Coronary artery (tissue), 2 donors: Measurements from ENCODE around the gene HOOK1.
"Not testable (repeated sequence)": the region's sequence is repeated elsewhere in the genome, so short reads cannot be mapped to it uniquely, and the experiment has no call there.

Experiments used
- DNase-seq: peaks from one replicate; pipeline ENCODE4 v3.0.0-alpha.2; 2017; ENCODE audit warnings: low spot score
- H3K27ac ChIP-seq, 2 donors: fragments of 200-600 bp; sonication (generic); one replicate each; pipeline ENCODE4 v1.5.1; 2016 to 2019
- H3K4me3 ChIP-seq: fragments of 200-600 bp; sonication (generic); 2 replicates; pipeline ENCODE4 v1.5.1; 2016; ENCODE audit warnings: mild to moderate bottlenecking, moderate library complexity
- TF ChIP-seq, protein P1 (sequence below): fragments of 200-600 bp; sonication (generic); IDR thresholded peaks from one replicate; pipeline ENCODE4 v1.5.1; 2019; ENCODE audit warnings: antibody characterized with exemption

The HOOK1 gene

DNA sequence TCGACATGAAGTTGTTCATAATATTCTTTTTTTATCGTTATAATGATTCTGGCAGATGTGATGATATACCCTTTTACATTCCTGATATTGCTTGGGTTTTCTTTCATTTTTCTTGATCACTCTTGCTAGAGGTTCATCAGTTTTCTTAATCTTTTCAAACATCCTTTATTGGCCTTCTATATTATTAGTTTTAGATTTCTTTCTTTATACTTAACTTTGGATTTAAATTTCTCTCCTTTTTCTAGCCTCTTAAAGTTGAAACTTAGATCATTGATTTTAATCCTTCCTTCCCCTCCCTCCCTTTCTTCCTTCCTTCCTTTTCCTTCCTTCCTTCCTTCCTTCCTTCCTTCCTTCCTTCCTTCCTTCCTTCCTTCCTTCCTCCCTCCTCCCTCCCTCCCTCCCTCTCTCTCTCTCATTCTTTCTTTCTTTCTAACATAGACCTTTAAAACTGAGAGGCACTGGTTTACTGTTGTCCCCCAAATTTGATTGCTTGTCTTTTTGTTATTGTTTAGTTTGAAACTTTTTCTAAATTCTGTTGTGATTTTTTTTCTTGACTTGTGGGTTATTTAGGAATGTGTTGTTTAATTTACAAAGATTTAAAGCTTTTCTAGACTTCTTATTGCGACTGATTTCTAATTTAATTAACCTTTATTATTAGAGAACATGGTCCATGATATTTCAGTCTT, 31.6 kb downstream of the HOOK1 start:
- H3K27ac ChIP-seq, result no peak overlapping the region
- H3K4me3 ChIP-seq, result no peak overlapping the region
- TF ChIP-seq, protein P1, sequence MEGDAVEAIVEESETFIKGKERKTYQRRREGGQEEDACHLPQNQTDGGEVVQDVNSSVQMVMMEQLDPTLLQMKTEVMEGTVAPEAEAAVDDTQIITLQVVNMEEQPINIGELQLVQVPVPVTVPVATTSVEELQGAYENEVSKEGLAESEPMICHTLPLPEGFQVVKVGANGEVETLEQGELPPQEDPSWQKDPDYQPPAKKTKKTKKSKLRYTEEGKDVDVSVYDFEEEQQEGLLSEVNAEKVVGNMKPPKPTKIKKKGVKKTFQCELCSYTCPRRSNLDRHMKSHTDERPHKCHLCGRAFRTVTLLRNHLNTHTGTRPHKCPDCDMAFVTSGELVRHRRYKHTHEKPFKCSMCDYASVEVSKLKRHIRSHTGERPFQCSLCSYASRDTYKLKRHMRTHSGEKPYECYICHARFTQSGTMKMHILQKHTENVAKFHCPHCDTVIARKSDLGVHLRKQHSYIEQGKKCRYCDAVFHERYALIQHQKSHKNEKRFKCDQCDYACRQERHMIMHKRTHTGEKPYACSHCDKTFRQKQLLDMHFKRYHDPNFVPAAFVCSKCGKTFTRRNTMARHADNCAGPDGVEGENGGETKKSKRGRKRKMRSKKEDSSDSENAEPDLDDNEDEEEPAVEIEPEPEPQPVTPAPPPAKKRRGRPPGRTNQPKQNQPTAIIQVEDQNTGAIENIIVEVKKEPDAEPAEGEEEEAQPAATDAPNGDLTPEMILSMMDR, result no peak
- DNase-seq, result no peak

DNA sequence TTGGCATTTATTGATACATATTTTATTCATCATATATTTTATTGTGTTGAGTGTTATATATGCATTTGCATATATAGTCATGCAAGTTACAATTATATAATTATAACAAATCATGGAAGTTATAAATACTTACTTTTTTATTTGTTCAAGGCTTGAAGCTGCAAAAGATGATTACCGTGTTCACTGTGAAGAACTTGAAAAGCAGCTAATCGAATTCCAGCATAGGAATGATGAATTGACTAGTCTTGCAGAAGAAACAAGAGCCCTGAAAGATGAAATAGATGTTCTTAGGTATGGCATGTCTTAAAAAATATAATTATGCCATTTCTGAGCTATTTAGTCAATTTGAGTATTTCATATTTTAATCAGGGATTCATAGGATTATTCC, 32.1 kb downstream of the HOOK1 start:
- Histone ChIP-seq H3K27ac (no peak overlapping the region), H3K4me3 (no peak overlapping the region)
- TF ChIP-seq, protein P1, result no peak
- DNase-seq, result no peak

DNA sequence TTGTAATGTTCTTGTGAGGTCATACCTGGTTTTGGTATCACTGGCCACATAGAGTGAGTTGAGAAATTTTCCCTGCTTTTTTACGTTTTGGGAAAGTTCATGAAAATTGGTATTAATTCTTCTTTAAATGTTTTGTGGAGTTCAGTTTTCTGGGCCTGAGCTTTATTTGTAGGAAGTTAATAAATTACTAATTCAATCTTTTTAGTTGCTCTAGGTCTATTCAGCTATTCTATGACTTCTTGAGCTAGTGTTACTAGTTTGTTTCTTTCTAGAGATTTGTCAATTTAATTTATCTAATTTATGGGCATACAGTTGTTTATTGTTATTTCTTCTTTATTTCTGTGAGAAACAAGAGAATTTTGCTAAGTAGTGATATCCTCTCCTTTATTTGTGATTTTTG, 37.4 kb downstream of the HOOK1 start:
- TF ChIP-seq, protein P1, result no peak
- Histone ChIP-seq H3K27ac (no peak overlapping the region), H3K4me3 (no peak overlapping the region)
- DNase-seq, result no peak

DNA sequence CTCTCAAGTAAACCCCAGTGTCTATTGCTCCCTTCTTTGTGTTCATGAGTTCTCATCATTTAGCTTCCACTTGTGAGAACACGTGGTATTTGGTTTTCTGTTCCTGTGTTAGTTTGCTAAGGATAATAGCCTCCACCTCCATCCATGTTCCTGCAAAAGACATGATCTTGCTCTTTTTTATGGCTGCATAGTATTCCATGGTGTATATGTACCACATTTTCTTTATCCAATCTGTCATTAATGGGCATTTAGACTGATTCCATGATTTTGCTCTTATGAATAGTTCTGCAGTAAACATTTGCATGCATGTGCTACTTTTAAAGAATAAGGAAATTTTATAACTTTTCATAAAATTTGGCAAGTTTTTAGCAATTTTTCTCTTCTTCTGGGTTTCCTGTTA, 40.5 kb downstream of the HOOK1 start:
- not testable (repeated sequence) for H3K27ac ChIP-seq, H3K4me3 ChIP-seq, DNase-seq

DNA sequence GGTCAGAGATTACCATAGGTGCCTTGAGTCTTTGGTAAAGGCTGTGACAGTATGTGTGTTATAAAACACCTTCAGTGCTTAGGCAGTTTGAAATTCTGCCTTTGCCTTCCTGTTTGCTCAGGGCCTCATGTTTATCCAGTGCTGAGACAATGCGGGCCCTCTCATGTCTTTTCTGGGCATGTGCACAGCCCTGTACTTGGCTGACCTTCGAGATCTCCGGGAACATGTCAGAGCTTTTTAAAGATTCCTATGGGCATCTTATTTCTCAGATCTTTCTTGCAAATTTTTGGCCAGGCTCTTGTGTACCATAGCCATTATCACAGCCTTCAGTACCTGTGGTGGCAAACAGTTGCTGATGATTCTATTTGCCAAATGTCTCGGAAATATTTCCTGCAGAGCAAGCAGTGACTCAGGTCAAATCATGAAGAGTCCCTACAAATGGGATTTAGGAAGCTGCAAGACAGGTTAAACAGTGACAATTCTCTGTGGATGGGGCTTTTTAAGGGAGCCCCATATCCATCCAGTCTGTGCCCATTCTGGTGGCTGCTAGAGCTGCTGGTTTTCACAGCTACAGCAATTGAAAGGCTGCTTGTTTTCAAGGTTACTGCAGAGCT, 42.1 kb downstream of the HOOK1 start:
- TF ChIP-seq, protein P1, result no peak
- no peak overlapping the region for H3K27ac ChIP-seq
- no peak for DNase-seq
- no peak overlapping the region for H3K4me3 ChIP-seq

DNA sequence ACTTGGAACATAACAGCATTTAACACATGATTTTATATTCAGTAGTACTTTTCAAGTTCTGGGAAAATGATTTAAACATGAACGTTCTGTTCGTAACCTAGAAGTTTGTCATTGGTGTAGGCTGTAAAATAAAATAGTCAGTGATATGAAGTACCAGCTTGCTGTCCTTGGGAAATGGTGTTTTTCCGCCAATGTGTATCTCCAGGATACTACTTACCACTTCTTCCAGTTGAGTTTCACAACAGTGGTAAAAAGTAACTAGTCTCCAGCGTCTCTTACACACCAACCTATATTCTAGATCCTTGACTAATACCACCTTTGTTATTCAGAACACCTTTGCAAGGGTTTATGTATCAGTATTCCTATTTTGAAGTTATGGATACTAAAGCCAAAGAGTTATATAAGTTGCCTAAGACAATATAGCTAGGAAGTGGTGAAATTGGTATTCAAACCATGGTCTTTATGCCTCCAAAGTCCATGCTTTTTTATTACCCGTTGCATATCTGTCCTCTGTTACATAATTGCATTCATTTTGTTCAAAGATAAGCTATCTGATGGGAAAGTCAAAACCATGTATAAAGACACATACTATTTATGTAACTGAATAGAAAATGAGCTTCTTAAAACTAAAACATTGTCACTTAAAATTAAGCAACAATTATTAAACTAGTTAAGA, 43.1 kb downstream of the HOOK1 start:
- no peak for DNase-seq
- no peak overlapping the region for H3K27ac ChIP-seq
- H3K4me3 ChIP-seq, result no peak overlapping the region
- TF ChIP-seq, protein P1, result no peak

DNA sequence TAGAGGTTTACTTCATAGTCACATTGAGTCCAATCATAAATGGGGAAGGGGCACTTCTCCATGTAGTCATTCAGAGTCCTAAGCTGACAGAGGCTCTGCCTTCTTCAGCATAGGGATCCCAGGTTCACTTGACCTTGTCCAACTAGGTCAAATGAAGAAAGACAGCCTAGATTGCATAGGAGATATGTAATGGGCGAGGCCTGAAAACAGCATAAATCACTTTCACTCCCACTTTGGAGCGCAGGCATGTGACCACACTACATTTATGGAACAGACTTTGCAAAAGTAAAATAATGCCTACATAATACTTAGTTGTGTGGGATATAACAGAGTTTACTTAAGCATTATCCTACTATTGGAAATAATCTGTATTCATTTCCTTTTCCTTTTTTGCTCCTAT, 51.7 kb downstream of the HOOK1 start:
- Histone ChIP-seq H3K4me3 (no peak overlapping the region), H3K27ac (no peak overlapping the region)
- DNase-seq, result no peak
- TF ChIP-seq, protein P1, result no peak
